Limb (tissue), 2 donors: ENCODE results near the gene VWCE.
"Not testable (repeated sequence)": the region's sequence is repeated elsewhere in the genome, so short reads cannot be mapped to it uniquely, and the experiment has no call there.

Source experiments
- DNase-seq, 2 donors: peaks; one replicate each; pipeline ENCODE4 v3.0.0-alpha.2; 2016; ENCODE audit errors: extremely low spot score in 2 of 2

Gene VWCE

GRCh38 chr11:61213711-61214324, 81.3 kb downstream of the VWCE start:
- DNase-seq = not testable (repeated sequence)

- not testable (repeated sequence) for DNase-seq
Observed at GRCh38 chr11:61212202-61212601, 82.9 kb downstream of the VWCE start.

GRCh38 chr11:61211327-61211952, 83.7 kb downstream of the VWCE start:
- DNase-seq = not testable (repeated sequence)

DNA sequence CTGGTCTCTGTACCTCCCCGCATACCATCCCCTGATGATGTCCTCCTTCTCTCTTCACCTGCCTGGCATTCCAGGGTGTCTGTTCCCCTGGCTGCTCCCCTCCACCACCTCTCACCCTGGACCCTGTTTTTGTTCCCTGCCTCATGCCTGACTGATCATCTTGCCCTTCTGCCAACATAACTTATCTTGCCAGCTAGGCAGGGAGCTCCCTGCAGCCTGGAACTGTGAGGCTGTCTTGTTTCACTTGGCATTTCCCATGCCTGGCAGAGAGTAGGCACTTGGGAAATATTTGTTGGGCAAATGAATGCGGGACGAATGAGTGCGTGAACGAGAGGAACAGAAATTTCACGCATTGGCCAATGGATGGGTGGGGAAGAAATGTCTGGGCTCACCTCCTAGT, 84.5 kb downstream of the VWCE start:
- not testable (repeated sequence) for DNase-seq
